Liver (tissue), 3 donors: Measurements from ENCODE around the gene SETD1A.

Experiments
- CTCF ChIP-seq: fragments of 150-350 bp; IDR thresholded peaks from 2 replicates; pipeline ENCODE4 v1.5.1; 2017; ENCODE audit warnings: improper control_type of control experiment, low read depth, low read length; ENCODE audit not compliant: missing input control
- EGR1 ChIP-seq, 2 donors: IDR thresholded peaks; 2 replicates each; pipeline ENCODE4 v1.6.1; 2016 to 2018; ENCODE audit warnings: antibody characterized with exemption in 2 of 2, low read depth in 2 of 2
- GABPA ChIP-seq, 2 donors: IDR thresholded peaks in 1 of 2; conservative IDR thresholded peaks in 1 of 2; 2 replicates each; pipeline ENCODE4 v1.6.1; 2016; ENCODE audit warnings: antibody characterized with exemption in 2 of 2, mild to moderate bottlenecking in 1 of 2, moderate library complexity in 1 of 2
- HNF4A ChIP-seq, 2 donors: conservative IDR thresholded peaks; 2 replicates each; pipeline ENCODE4 v1.6.1; 2016; ENCODE audit warnings: antibody characterized with exemption in 2 of 2, mild to moderate bottlenecking in 2 of 2
- RAD21 ChIP-seq, 2 donors: IDR thresholded peaks; 2 replicates each; pipeline ENCODE4 v1.6.1; 2016; ENCODE audit warnings: antibody characterized with exemption in 2 of 2, mild to moderate bottlenecking in 2 of 2
- REST ChIP-seq: IDR thresholded peaks from 2 replicates; pipeline ENCODE4 v1.6.1; 2016; ENCODE audit warnings: antibody characterized with exemption, mild to moderate bottlenecking
- SP1 ChIP-seq: IDR thresholded peaks from 2 replicates; pipeline ENCODE4 v1.6.1; 2018; ENCODE audit warnings: antibody characterized with exemption, mild to moderate bottlenecking
- TAF1 ChIP-seq: conservative IDR thresholded peaks from 2 replicates; pipeline ENCODE4 v1.6.1; 2016; ENCODE audit warnings: antibody characterized with exemption, mild to moderate bottlenecking
- YY1 ChIP-seq: IDR thresholded peaks from 2 replicates; pipeline ENCODE4 v1.6.1; 2016; ENCODE audit warnings: antibody characterized with exemption, mild to moderate bottlenecking
- ZBTB33 ChIP-seq: IDR thresholded peaks from 2 replicates; pipeline ENCODE4 v1.6.1; 2016; ENCODE audit warnings: antibody characterized with exemption
- TF ChIP-seq, protein P1 (sequence below): IDR thresholded peaks from 2 replicates; pipeline ENCODE4 v1.6.1; 2016; ENCODE audit warnings: antibody characterized with exemption
- donor health status: healthy.
- donor health status: healthy.

DNA sequence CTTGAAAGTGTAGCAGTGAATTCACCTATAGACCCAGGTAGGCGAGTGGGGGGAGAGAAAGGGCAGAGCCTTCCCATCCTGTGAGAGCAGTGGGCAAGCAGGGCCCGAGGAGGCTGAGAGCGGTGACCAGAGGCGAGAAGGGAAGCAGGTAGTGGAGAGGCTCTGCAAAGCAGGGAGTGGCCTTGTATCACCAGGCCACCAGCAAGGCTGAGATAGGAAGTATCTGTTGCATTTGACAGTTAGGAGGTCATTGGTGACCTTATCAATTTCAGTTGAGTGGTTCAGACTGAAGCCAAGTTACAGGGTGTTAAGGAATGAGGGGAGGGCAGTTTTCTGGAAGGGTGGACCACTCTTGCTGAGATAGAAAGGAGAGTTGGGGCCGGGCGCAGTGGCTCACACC, 16.8 kb downstream of the SETD1A start:
- no peak for TF ChIP-seq ZBTB33
- TF ChIP-seq TAF1: no peak
- TF ChIP-seq CTCF: no peak
- no peak for TF ChIP-seq REST
- no peak for TF ChIP-seq RAD21 (IDR thresholded peaks at IDR 0.05)
- TF ChIP-seq GABPA (IDR thresholded peaks at IDR 0.05 in 1 of 2, conservative IDR thresholded peaks at IDR 0.05 in 1 of 2): no peak
- TF ChIP-seq EGR1 (IDR thresholded peaks at IDR 0.05; ENCODE audit: low read depth in 2 of 2): no peak
- TF ChIP-seq, protein P1, sequence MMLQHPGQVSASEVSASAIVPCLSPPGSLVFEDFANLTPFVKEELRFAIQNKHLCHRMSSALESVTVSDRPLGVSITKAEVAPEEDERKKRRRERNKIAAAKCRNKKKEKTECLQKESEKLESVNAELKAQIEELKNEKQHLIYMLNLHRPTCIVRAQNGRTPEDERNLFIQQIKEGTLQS: no peak
- no peak for TF ChIP-seq YY1
- TF ChIP-seq HNF4A (conservative IDR thresholded peaks at IDR 0.05): no peak
- no peak for TF ChIP-seq SP1
